Activated T-cell treated with anti-CD3 and anti-CD28 coated beads for 4 hours (primary cell): Measurements from ENCODE around the gene SMIM23.

Experiments used
- DNase-seq: peaks from one replicate; pipeline ENCODE4 v3.0.0-alpha.2; 2020

SMIM23 gene

GRCh38 chr5:171785517-171785916 is at the start of gene SMIM23:
Gene SMIM23, plus strand, starts transcription at chr5:171785817. Its CDS starts 55 bp downstream, at chr5:171785872.
- DNase-seq: no peak

DNA sequence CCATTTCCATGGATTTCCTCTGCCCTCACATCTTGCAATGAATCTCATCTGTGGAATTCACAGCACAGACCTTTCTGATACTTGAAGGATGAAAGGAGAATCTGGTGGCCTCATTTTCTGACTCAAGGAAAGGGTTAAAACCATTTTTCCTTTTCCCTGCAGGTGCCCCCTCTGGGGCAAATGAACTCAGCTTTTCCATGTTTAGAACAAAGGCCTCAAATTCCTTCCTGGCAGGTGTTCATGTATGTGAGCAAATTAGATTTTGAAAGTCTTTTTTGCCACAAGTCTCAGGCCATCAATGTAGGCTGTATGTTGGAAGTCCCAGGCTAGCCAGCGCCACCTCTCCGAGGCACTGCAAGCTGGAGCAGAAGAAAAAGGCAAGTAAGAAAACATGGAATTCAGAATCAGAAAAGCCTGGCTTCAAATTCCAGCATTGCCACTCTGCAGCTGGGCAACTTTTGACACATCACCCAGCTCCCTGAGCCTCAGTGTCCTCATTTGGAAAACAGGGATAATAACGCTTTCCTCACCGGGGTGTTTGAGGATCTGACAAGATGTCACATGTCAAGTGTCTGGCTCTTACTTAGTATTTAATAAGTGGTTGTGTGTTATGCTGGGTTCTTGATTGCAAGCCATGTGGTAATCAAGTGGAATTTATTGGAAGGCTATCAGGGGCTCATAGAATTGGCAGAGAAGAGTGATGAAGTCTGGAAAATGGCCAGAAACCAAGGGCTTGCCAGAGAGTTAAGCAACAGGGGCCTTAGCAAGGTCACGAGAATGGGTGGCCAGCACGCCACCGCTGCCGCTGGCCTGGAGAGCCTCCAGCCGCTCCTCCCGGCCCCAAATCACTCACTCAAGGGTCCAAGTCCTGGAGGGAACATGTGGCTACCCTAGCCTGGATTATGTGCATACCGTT is 48.4 kb upstream of the SMIM23 start:
- no peak for DNase-seq

GRCh38 chr5:171738501-171738900 is 47.1 kb upstream of the SMIM23 start:
- DNase-seq: no peak

- DNase-seq: no peak
Observed at GRCh38 chr5:171739271-171739670, 46.3 kb upstream of the SMIM23 start.

GRCh38 chr5:171743436-171744076 is 42.1 kb upstream of the SMIM23 start:
- DNase-seq: no peak

DNA sequence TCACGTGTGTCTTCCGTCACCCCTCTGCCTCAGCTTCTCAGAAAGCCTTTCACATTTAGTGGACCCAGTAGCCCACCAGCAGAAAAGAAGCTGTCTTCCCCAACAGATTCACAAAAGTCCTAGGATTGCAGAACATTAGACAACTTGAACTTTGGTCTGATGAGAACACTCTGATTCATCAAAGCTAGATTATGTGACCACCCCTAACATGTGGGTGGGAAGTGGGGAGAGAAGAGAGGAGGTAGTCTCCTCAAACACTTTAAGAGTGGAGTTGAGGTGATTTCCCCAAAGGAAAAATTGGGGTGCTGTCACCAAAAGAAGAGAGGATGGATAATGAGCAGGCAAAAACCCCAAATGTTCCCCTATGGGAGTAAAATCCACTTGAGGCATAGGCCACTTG is 41.4 kb upstream of the SMIM23 start:
- no peak for DNase-seq

- DNase-seq: no peak
Observed at GRCh38 chr5:171744882-171745281, 40.7 kb upstream of the SMIM23 start.

DNA sequence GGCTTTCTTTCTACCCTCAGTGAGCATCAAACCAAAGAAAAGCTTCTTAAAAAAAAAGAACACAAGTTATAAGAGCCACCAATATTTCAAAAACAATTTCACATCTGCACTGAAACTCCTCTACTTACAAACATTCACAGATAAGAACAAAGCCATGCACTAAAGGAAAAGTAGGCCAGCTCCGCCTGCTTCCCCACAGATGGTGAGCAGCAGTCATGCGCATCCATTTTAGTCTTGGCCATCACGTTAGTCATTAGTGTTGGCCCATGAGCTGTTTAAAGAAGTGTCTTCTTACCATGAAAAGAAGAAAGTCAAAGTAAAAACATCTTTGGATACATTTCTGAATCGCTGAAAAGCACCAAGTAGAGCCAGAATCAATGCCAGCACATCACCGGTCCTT is 40.0 kb upstream of the SMIM23 start:
- DNase-seq: no peak

GRCh38 chr5:171747061-171747859 is 38.4 kb upstream of the SMIM23 start:
- no peak for DNase-seq

- DNase-seq: no peak
Observed at GRCh38 chr5:171748720-171749119, 36.9 kb upstream of the SMIM23 start.

DNA sequence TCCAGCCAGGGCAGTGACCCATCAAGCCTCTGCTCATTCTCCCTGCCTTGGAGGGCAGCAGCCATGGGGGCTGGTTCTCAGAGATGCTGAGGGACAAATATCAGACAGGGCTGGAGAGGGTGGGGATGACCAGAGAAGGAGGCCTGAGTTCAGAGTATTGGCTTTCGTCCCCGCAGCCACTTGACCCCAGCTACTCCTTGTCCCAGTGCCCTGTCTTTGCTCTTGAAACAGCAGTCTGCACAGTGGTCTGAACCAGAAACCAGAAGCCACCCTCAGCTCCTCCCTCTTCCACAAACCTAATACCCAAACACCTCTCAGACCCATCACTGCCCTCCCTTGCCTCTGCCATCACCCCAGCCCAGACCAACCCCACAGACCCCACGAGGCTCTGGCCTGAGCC is 36.3 kb upstream of the SMIM23 start:
- DNase-seq: no peak

DNA sequence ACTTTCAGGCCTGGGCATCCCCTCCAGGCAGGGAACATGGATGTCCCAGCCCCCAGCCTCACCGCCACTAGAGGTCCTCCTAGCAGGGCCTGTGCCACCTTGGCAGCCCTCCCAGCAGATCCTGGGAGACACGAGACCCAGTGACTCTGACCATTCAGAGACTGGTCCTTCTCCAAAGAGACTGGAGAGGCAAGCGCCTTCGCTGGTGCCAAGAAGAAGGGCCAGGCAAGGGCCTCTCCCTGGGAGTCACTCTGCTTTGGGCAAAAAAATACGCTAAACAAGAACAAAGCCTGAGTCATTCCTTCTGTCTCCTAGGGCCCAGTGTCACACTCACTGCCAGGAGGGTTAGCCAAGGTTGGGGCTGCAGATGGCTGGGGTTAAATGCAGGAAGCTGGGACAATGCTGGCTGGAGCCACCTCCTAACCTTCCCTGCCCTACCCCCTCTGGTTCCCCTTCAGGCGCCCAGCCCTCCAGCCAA is 35.3 kb upstream of the SMIM23 start:
- no peak for DNase-seq

GRCh38 chr5:171755354-171755821 is 30.2 kb upstream of the SMIM23 start:
- no peak for DNase-seq

DNA sequence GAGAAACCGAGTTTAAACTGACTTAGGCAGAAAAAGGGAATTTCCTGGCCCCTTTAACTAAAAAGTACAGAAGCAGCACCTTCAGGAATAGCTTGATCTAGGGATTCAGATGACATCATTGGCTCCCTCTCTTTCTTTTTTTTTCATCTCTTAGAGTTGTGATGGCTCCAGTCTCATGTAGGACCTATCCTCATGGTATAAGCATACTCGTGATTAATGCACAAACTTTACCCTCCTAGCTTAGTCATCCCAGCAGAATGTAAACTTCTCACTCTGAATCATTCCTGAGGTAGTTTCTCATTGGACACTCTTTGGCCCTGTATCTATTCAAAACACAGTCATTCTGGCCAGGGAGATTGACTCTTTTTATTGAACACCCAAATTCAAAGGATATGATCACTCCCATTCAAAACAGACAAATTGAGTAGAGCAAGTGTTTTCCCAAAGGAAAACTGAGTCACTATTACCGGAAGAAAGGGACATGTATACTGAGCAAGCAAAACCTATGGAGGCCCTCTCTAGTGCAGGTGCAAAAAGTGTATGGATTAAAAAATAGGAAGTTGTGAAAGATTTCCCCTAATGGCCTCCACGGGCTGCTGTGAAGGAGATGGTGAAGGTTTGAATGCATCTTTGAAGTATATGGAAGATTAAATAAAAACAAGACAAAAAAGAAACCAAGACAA is 27.6 kb upstream of the SMIM23 start:
- DNase-seq: no peak

DNA sequence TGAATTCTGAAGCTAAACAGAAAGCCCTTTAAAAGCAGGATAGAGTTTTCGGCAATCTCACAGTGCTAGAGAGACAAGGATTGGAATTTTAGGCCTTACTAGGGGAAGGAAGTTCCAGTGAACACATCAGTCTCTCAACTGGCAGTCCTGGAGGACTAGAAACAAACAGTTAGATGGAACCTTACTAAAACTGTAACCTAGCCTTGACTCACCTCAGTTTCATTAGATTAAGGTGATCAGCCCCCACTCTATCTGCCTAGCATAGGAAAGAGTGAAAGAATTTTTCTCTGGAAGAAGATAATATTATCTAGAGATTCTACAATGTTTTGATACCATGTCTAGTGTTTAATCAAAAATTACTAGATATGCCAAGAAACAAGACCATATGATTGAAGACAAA is 25.8 kb upstream of the SMIM23 start:
- DNase-seq: no peak

DNA sequence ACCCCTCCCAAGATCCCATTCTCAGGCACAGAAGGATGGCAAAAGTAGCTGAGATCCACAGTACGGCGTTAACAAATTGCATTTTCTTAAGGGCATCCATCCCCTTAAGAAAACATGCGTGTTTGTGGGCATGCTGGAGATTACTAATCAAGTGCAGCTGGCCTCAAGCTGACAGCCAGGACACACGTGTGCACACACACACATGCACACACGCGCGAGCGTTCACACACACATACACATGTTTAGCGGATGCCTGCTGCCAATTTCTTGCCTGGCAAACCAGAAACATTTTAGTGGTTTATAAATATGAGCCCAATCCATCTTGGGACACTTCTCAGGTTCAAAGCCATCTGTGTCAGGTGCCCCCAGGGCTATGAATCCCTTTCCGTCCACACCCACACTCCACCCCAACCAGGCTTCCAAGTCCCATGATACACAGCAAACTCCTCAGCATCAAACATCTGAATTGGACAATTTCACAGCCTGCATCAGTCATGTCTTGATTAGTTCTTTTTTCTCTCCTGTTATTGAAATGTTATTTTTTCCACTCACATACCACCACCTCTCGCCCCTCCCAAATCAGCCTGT is 23.5 kb upstream of the SMIM23 start:
- DNase-seq: no peak

GRCh38 chr5:171762903-171763302 is 22.7 kb upstream of the SMIM23 start:
- no peak for DNase-seq

DNA sequence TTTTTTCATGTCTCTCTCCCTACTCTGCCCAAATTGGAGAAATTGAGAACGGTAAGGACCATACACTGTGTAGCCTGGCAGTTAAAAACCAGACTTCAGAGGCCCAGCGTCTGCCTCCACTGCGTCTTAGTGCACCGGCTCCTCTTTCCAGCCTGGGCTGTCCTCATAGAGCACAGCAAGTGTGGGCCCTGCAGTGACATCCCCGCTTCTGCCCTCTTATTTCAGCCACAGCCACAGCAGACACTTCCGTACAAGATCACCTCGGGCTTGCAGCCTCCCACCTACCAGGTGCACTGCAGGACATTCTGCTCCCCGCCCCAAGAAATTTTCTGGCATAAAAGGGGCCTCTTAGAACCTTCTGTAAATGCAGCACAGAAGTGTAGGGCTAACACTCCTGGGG is 21.4 kb upstream of the SMIM23 start:
- DNase-seq: no peak

- DNase-seq: no peak
Observed at GRCh38 chr5:171766875-171767274, 18.7 kb upstream of the SMIM23 start.

GRCh38 chr5:171770153-171770552 is 15.5 kb upstream of the SMIM23 start:
- no peak for DNase-seq

GRCh38 chr5:171771856-171772255 is 13.8 kb upstream of the SMIM23 start:
- no peak for DNase-seq

GRCh38 chr5:171773106-171773505 is 12.5 kb upstream of the SMIM23 start:
- no peak for DNase-seq
